GM11168 (cell line): Measurements from ENCODE around the gene ZNF615.
"Not testable (repeated sequence)": the region's sequence is repeated elsewhere in the genome, so short reads cannot be mapped to it uniquely, and the experiment has no call there.

Experiments
- in situ Hi-C: fragments of 300-500 bp; cut with MboI; formaldehyde crosslinking; loops from one replicate; pipeline ENCODE4 v1.12.0; 2022; ENCODE audit warnings: low sequenced_read_pairs; ENCODE audit not compliant: unreplicated experiment

The ZNF615 gene

DNA sequence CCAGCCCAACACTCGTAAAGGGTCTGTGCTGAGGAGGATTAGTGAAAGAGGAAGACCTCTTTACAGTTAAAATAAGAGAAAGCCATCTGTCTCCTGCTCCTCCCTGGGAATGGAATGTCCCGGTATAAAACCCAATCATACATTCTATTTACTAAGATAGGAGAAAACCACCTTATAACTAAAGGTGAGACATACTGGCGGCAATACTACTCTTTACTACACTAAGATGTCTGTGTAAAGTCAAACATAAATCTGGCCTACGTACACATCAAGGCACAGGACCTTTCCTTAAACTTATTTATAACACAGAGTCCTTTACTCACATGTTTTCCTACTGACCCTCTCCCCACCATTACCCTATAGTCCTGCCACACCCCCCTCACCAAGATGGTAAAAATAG lies 24.6 kb downstream of the ZNF615 start:
- in situ Hi-C loops: no loop called here

DNA sequence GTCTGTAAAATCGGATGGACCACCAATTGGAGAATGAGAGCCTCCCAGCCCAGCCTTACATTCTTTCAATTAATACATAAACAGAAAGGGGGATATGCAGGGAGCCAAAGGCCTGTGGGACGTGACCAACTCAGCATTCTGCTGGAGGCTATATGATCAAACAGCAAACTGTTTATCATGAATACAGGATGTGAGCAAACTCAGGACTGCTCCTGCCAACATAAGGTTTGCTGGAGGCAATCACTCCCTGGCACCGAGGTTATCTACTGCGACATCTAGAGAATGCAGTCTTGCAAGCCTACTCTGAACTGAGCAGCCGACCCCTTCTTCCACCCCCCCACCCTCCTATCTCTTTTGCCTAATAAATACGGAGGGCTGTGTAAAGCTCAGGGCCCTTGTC lies 27.1 kb downstream of the ZNF615 start:
- in situ Hi-C loops: not testable (repeated sequence)

DNA sequence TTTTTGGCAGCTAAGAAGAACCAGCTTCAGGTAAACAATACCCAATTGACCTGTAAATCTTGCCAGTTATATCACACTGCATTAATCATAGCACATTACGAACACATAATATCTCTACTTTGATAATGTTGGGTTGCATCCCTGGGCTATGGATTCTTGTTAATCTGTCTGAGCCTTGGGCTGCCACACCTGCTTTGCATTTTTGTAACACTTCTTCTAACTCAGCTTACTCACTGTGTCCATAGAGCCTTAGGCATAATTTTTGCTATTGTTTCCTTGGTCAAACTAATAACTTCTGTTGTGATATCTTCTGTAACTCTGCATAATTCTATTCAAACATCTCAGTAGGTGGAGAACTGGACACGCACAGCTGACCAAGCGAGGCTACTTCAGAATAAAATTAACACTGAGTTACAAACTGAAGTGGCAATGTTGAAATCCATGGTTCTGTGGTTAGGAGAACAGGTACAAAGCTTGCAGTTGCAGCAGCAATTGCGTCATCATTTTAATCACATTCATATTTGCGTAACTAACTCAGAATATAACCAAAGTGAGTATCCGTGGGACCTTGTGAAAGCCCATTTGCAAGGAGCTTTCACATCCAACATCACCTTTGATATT lies 27.8 kb downstream of the ZNF615 start:
- in situ Hi-C loops: no loop called here

DNA sequence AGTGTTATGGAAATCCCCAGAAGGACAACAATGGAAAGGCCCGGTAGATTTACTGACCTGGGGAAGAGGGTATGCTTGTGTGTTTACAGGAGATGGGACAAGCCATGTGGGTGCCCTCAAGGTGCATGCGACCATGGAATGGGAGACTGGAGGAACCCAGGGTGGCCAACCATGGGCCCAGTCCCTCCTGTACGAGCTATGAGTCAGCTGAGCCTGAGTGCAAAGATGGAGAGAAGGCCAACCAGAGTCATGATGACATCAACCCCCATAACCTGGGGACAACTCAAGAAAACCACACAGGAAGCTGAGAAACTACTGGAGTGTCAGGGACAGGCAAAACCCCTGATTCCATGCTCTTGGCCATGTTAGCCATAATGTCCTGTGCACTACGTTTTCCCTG lies 29.1 kb downstream of the ZNF615 start:
- in situ Hi-C loops: no loop called here

DNA sequence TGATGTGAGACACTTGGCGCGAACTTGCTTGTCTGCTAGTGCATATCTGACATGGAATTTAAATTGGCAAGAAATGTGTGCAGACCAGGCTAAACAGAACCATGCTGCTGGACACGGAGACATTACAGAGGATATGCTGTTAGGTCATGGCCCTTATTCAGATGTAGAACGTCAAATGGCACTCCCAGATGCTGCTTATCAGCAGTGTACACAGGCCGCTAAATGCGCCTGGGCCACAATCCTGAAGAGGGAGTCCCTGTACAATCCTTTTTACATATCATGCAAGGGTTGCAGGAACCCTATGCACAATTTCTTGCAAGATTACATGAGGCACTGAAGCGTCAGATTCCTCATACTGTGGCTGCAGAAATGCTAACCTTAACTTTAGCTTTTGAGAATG lies 30.7 kb downstream of the ZNF615 start:
- in situ Hi-C loops: no loop called here

DNA sequence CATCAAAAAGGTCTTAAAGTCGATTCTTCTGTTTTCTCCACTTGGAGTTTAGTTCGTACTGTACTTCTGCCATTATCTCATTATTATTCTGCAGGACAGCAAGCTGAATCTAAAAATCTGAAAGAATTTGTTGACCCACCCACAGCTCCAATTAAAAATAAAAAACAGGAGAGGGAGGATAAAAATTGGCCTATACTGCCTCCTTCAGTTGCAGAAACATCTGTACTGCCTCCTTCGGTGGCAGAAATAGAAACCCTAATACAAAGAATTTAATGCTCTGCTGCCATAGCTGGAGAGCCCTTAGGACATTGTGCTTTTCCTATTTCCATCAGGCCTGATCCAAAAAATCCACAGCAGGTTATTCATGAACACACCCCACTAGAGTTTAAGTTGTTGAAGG lies 31.2 kb downstream of the ZNF615 start:
- in situ Hi-C loops: no loop called here

DNA sequence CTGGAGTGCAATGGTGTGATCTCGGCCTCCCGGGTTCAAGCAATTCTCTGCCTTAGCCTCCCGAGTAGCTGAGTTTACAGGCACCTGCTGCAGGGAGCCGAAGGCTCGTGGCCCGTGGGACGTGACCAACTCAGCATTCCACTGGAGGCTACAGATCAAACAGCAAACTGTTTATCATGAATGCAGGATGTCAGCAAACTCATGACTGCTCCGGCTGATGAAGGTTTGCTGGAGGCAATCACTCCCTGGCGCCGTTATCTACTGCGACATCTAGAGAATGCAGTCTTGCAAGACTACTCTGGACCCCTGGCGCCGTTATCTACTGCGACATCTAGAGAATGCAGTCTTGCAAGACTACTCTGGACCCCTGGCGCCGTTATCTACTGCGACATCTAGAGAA lies 32.2 kb downstream of the ZNF615 start:
- in situ Hi-C loops: not testable (repeated sequence)

DNA sequence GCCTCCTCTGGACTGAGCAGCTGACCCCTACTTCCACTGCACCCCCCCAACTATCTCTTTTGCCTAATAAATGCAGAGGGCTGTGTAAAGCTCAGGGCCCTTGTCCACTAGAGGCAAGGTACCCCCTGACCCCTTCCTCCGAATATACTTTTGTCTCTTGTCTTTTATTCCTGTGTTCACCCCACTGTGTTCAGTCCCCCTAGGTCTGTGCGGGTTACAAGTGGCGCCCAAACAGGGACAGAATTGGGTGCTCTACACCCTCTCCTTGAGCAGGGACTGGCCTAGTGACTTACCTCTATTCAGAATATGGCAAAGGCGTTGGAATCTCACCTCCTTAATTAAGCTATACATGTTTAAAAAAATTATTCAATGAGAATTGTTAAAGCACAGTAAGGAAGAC lies 36.4 kb downstream of the ZNF615 start:
- in situ Hi-C loops: no loop called here

DNA sequence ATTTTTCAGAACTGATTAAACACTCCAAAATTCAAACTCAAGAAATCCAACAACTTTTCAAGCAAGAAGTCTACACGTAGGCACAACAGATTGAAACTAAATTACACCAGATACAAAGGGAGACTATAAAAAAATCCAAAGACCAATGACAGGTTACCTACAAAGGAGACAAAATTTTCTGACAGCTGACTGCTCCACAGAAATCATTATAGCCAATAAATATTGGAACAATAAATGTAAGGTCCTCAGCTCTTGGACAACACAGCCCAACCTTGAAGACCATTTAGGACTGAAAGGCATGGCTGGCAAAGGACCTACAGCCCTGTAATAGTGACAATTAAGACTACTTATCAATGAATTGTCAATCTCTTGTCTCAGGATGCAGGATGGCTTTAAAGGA lies 37.3 kb downstream of the ZNF615 start:
- in situ Hi-C loops: no loop called here

DNA sequence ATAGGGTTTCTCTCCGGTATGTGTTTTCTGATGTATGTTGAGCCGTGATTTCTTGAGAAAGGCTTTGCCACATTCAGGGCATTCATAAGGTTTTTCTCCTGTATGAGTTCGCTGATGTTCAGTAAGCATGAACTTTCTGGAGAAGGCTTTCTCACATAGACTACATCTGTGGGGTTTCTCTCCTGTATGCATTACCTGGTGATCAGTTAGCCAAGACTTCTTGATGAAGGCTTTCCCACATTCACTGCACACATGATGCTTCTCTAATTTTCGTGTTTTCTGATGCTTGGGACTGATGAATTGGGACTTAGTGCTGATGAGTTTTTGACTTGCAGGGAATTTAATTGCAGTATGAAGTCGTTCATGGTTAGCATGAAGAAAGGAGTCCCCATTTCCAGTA lies 42.4 kb downstream of the ZNF615 start:
- in situ Hi-C loops: no loop called here

DNA sequence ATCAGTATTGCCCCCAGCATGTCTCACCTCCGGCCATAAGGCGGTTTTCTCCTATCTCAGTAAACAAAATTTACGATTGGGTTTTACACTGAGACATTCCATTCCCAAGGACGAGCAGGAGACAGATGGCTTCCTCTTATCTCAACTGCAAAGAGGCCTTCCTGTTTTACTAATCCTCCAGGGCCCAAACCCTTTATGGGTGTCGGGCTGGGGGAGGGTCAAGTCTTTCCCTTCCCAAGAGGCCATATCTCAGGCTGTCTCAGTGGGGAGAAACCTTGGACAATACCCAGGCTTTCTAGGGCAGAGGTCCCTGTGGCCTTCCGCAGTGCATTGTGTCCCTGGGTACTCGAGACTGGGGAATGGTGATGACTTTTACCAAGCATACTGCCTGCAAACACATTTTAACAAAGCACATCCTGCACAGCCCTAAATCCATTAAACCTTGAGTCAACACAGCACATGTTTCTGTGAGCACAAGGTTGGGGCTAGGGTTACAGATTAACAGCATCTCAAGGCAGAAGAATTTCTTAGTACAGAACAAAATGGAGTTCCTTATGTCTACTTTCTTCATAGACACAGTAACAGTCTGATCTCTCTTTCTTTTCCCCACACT lies 47.3 kb downstream of the ZNF615 start:
- in situ Hi-C loops: not testable (repeated sequence)

DNA sequence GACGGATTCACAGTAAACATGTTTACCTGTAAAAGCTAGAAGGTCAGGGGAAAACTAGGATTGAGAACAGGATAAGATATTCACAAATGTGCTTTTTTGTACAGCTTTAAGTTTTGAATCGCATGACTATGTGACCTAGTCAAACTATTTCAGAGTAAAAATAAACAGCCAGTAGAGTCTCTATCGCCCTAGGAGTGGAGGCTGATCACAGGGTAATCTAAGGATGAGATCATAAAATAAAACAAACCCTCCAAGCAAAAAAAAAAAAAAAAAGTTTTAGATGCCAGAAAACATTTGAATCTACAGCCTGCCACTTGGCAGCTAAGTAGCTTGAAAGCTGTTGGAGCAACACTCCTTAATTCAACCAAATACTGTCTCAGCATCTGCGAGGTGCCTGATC lies 48.2 kb downstream of the ZNF615 start:
- in situ Hi-C loops: no loop called here

DNA sequence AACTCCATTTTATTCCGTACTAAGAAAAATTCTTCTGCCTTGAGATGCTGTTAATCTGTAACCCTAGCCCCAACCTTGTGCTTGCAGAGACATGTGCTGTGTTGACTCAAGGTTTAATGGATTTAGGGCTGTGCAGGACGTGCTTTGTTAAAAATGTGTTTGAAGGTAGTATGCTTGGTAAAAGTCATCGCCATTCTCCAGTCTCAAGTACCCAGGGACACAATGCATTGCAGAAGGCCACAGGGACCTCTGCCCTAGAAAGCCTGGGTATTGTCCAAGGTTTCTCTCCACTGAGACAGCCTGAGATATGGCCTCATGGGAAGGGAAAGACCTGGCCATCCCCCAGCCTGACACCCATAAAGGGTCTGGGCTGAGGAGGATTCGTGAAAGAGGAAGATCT lies 50.2 kb downstream of the ZNF615 start:
- in situ Hi-C loops: not testable (repeated sequence)

DNA sequence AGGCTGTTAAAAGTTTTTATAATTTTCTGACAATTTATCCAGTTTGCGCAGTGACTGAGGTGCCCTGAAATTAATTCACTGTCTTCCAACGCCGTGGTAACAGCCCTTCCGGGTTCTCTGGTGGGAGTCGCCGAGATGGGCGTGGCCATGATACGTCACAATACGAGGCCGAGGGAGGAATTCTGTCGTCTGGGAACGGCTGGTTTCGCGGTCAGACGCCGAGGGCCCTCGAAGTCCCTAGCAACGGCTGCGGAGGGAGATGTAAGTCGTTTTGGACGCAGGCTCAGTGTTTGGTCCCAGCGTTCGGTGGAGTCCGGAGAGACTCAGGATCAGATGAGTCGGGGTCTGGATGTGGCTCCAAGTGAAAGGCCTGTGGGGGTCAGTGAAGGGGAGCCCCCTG lies 59.0 kb downstream of the ZNF615 start:
- in situ Hi-C loops: no loop called here

DNA sequence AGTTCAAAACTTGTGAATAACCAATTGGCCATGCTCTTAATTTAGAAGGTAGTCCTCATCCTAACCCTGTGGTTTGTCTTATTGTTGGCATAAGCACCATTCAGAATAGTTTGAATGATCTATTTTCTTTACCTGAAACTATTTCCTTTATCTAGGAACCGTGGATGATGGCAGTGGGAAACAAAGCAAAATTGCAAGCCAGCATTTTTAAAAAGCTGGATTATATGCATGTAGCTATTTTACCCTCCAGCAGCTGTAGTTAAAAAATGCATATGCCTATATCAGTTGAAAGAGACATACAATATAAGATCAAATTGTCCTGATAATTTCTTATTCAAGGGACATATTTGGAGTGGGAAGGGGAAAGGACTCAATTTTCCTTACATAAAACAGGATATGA lies 61.4 kb downstream of the ZNF615 start:
- in situ Hi-C loops: no loop called here

DNA sequence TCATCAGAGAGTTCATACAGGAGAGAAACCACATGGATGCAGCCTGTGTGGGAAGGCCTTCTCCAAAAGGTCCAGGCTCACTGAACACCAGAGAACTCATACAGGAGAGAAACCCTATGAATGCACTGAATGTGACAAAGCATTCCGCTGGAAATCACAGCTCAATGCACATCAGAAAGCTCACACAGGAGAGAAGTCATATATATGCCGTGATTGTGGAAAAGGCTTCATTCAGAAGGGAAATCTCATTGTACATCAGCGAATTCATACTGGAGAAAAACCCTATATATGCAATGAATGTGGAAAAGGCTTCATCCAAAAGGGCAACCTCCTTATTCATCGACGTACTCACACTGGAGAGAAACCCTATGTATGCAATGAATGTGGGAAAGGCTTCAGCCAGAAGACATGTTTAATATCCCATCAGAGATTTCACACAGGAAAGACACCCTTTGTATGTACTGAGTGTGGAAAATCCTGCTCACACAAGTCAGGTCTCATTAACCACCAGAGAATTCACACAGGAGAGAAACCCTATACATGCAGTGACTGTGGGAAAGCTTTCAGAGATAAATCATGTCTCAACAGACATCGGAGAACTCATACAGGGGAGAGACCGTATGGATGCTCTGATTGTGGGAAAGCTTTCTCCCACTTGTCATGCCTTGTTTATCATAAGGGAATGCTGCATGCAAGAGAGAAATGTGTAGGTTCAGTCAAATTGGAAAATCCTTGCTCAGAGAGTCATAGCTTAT lies 63.0 kb downstream of the ZNF615 start:
- in situ Hi-C loops: no loop called here
